GM18508 (cell line): ENCODE results near the gene TLR4.

Source experiments
- ATAC-seq: cut with Tn5 transposase; IDR thresholded peaks from one replicate; pipeline ENCODE4 v1.9.1; 2021; ENCODE audit warnings: moderate number of reproducible peaks; ENCODE audit not compliant: insufficient read depth, unreplicated experiment

Gene TLR4

DNA sequence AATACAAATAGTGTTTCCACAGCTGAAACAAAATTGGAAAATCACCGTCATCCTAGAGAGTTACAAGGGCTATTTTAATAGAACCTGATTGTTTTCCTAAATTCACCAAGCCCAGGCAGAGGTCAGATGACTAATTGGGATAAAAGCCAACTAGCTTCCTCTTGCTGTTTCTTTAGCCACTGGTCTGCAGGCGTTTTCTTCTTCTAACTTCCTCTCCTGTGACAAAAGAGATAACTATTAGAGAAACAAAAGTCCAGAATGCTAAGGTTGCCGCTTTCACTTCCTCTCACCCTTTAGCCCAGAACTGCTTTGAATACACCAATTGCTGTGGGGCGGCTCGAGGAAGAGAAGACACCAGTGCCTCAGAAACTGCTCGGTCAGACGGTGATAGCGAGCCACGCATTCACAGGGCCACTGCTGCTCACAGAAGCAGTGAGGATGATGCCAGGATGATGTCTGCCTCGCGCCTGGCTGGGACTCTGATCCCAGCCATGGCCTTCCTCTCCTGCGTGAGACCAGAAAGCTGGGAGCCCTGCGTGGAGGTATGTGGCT is at the start of gene TLR4:
TLR4 (plus strand) TSS at position 380 of the 552 bp plus-strand sequence; CDS start at position 450, 70 bp downstream.
- peak; percentile 97 for ATAC-seq

DNA sequence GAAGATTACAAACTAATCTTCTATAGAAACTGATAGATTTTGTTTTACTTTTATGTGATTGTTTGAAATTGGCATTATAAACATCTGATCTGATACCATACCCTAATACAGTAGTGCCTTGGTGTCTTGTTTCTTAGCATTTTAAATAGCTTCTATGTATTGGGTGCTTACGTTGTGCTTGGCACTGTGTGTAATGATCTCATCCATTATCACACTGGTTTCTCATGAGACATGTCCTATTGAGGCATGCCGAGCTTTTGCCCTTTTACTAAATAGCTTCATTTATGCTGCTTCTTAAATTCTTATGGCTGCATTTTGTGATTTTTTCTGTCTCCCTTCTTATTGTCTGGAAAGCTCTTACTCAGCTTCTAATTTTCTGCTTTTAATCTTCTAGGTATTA is 48.2 kb upstream of the TLR4 start:
- ATAC-seq, result no peak

DNA sequence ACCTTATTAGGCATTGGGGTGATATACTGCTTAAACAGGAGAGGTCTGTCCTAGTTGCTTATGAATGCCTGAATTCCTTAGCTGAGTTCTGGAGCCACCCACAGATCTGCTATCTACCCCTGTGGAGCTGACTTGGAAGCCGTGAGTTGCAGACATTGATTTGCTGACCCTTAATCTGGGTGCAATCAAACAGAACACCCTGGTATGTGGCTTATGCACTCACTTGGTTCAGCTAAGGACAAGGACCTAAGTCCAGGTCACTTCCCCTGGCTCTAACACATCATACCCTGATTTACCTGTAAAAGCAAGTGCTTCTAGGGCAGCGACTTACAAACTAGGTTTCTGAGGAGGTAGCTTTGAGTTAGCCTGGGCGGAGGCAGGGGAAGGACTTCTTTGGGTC is 41.6 kb upstream of the TLR4 start:
- ATAC-seq, result no peak

GRCh38 chr9:117664419-117664818 is 39.8 kb upstream of the TLR4 start:
- no peak for ATAC-seq

GRCh38 chr9:117665601-117666385 is 38.4 kb upstream of the TLR4 start:
- no peak for ATAC-seq

- no peak for ATAC-seq
Measured at GRCh38 chr9:117671468-117671867, 32.7 kb upstream of the TLR4 start.

GRCh38 chr9:117672369-117672768 is 31.8 kb upstream of the TLR4 start:
- no peak for ATAC-seq

GRCh38 chr9:117677572-117677971 is 26.6 kb upstream of the TLR4 start:
- ATAC-seq, result no peak

DNA sequence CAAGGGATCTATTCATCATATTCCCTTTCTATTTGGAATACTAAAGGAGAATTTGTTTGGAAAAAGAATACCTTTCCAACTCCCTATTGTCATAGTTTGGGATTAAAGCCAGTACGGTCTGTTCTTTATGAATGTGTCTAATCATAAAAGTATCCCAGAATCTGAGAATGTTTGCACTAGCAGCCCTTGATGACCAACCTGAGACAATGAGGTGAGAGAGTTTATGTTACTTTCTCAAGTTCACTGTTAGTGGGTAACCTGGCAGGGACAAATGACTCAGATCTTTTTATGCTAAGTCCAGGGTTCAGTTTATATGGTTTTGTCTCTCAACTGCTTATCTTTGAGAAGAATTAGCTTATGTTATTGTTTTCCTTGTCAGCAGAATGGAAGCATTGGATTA is 25.3 kb upstream of the TLR4 start:
- no peak for ATAC-seq

- ATAC-seq, result no peak
Measured at GRCh38 chr9:117679416-117679815, 24.8 kb upstream of the TLR4 start.

DNA sequence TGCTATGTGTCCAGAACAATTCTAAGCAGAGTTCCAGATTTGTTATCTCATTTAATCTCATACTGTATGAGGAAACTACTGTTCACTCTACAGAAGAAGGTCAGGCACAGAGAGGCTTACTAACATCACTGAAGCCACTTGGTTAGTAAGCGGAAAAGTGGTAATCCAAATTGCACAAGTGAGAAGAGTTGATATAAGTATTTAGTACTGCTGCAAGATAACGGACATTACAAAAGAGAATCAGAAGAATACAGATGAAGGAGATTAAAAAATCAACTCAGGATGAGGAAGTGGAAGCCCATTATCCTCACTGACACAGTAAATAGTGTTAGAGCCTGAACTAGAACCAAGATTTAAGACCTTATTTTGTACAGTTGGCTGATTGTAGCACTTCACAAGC is 22.3 kb upstream of the TLR4 start:
- no peak for ATAC-seq

DNA sequence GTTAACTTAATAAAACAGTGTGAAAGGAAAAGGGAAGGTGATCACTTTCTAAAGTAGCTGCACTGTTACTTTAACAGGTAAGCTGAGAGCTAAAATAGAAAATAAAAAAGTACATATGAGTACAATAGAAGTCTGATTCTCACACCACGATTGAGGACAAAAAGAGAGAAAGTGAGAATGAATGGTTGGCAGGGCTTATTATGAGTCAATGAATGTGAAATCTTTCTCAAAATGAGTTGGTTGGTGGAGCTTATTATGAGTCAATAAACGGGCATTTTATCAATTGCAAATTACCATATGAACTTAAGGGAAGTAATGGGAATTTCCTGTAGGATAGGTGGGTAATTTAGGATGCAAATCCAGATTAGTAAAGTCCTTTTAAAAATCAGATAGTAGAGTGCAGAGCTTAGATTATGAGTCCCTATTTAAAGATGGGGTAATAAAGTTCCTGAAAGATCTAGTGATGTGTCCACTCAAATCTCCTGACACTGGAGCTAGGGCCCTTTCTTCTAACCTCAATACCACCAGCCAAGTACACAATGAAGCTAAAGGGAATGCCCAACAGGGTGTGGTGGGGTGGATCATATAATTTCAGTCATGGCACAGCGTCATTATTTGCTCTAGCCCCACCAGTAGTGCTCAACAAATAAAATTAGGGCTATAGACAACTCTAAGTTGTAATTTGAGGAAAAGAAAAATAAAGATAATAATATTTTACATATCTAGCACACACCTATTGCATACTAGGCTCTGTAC is 21.1 kb upstream of the TLR4 start:
- ATAC-seq, result peak; percentile 86

DNA sequence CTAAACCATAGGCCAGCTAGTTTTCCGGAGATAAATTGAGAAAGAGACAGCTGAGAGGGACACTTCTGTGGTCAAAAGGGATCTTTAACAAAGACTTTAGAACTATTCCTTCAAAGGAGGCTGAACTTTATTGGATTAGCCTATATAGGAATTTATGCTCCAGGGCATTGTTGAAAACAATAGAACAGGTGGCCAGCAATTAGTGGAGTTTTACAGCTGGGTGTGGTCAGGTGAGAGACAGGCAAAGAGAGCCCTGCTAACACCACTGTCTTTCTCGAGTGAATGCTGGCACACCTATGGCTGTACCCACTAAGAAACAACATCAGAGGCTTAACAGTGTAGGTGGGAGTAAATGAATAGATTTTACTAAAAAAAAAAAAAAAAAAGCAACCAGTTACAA is 16.7 kb upstream of the TLR4 start:
- ATAC-seq, result no peak

DNA sequence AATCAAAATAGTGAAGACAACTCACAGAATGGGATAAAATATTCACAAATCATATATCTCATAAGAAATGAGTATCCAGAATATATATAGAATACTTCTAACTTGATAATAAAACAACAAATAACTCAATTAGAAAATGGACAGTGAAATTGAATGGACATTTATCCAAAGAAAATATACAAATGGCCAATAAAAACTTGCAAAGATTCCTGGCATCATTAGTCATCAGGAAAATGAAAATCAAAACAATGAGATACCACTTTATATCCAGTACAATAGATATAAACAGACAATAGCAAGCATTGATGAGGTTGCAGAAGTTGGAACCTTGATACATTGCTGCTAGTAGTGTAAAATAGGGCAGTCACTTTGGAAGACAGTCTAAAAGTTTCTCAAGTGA is 12.8 kb upstream of the TLR4 start:
- ATAC-seq, result no peak

DNA sequence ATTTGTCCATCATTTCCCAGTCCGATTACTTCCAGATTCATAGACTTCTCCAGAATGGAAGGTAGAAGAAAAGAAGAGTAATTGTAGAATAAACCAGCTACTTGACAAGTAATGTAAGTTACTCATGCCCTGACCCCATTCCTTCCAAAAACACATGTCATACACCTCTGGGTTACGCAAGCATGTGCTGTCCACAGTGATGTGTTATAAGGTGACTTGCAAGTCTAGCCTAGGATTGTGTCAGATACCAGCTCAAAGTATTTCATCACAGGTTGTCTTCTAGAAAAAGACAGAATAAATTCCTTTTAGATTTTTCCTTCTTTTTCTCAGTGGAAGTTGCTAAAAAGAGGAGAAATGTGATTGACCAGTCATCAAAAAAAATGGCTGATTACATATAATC is 8.0 kb upstream of the TLR4 start:
- no peak for ATAC-seq

- ATAC-seq, result no peak
Measured at GRCh38 chr9:117697046-117697445, 7.2 kb upstream of the TLR4 start.

DNA sequence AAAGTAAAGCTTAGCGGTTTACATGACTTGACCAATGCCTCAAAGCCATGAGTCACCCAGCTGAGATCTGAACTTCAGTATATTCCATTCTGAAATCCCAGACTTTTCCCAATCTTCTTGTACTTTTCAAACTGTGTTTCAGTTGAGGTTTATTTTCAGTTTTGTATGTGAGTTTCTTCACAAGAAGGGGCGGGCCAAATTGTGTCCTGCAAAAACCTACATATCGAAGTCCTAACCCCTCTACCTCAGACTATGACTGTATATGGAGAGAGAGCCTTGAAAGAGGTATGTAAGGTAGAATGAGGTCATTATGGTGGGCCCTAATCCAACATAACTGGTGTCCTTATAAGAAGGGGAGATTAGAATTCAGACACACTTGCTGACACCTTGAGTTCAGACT is 666 bp upstream of the TLR4 start:
- peak; percentile 4 for ATAC-seq

DNA sequence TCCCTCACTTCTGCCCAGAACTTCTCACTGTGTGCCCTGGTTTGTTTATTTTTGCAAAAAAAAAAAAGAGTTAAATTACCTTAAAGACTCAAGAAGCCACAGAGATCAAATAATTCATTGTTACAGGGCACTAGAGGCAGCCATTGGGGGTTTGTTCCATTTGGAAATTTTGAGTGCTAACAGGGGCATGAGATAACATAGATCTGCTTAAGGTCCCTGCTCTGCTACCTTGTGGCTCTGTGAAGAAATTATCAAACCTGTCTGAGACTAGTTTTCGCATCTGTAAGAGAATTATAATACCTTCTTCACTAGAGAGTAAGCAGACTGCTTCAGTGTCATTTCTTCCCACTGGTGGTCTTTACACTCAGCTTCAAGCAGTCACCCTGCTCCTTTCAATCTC is 394 bp downstream of the TLR4 start:
- ATAC-seq, result no peak

DNA sequence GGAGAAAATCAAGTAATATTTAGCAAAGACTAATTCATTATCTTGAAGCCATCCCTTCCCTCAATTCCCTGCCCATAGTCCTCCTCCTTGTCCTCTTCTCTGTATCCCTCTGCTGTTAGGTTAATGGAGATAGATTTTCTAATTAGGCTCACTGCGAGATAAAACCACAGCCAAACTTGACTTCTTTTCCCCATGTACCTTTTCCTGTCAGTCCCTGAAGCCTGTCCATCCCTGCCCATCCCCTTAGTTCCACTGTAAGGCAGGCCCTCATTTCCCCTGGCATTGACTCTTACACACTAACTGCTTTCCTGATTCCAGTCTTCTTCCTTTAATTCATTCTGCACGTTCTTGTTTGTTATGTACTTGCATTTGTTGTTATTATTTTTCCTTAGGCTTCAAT is 1.2 kb downstream of the TLR4 start:
- no peak for ATAC-seq

DNA sequence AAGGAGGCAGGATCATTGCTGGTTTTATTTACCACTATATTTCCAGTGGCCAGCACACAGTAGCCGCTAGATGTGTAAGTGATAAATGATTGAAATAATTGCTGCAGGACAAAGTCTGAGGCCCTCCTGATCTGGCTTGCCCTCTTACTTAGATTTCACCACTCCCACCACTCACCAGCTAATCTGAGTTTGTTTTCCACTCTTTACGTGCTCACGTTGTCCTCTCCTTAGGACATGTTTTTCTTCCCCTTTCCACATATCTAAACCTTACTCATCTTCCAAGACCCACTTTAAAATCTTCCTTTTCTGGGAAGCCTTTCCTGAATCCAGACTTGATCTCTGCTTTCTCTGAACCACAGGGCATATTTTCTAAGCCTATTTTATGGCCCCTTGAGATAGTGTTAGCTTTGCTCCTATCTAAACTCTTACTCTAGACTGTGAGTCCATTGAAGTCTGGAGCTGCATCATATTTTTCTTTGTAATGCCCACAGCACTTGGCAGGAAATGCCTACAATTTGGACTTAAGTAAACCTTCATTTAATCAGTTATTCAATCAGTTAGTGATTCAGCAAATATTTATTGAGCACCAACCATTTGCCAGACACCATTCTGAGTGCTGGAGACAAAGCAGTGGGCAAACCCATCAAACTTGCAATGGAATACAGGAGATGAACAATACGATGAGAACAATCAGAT is 2.4 kb downstream of the TLR4 start:
- no peak for ATAC-seq

DNA sequence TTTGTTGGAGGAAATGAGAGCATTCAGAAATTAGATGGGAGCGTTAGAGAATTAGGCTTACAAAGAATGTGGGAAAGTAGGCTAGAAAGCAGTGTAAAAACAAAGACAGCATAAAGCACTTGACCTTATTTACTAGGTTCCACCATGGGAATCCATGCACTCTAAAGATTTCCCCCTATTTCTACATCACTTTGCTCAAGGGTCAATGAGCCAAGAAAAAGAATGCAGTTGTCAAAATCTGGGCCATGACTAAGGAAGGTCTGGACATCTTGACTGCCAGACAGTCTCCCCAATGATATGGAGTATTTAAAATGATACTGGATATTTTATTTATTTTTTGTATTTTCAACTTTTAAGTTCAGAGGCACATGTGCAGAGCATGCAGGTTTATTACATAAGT is 3.4 kb downstream of the TLR4 start:
- ATAC-seq, result no peak
